H9 (cell line): ENCODE results near the gene MPC1L. TPM values are rescaled to one million over a fixed set of nuclear protein-coding genes. Genes with fewer than 3 reads are reported as not detected.

Experiments
- DNase-seq: peaks from one replicate; pipeline ENCODE4 v3.0.0-alpha.2; 2017
- H2AFZ ChIP-seq: one replicate; pipeline ENCODE4 v1.6.1; 2013; ENCODE audit warnings: mild to moderate bottlenecking, low read length, control low read depth, moderate library complexity
- H2AK5ac ChIP-seq: 2 replicates; pipeline ENCODE4 v1.6.1; 2013; ENCODE audit warnings: low read length, control low read depth, mixed read lengths; ENCODE audit not compliant: insufficient read length
- H2BK120ac ChIP-seq: one replicate; pipeline ENCODE4 v1.6.1; 2013; ENCODE audit warnings: low read depth, mild to moderate bottlenecking, low read length, control low read depth, inconsistent platforms; ENCODE audit not compliant: poor library complexity, severe bottlenecking
- H2BK12ac ChIP-seq: 2 replicates; pipeline ENCODE4 v1.6.1; 2013; ENCODE audit warnings: low read length, control low read depth, mixed read lengths, low read depth; ENCODE audit not compliant: insufficient read length
- H2BK15ac ChIP-seq: 2 replicates; pipeline ENCODE4 v1.6.1; 2013; ENCODE audit warnings: low read depth, low read length, control low read depth
- H2BK20ac ChIP-seq: one replicate; pipeline ENCODE4 v1.6.1; 2013; ENCODE audit warnings: low read depth, mild to moderate bottlenecking, low read length, control low read depth, inconsistent platforms; ENCODE audit not compliant: poor library complexity, severe bottlenecking
- H2BK5ac ChIP-seq: 2 replicates; pipeline ENCODE4 v1.6.1; 2013; ENCODE audit warnings: low read length, control low read depth, mixed read lengths; ENCODE audit not compliant: insufficient read length
- H3K14ac ChIP-seq: 2 replicates; pipeline ENCODE4 v1.6.1; 2013; ENCODE audit warnings: low read length, control low read depth; ENCODE audit not compliant: insufficient read depth
- H3K18ac ChIP-seq: 2 replicates; pipeline ENCODE4 v1.6.1; 2013; ENCODE audit warnings: low read depth, mild to moderate bottlenecking, mixed read lengths, low read length, control low read depth; ENCODE audit not compliant: insufficient read length
- H3K23ac ChIP-seq: 2 replicates; pipeline ENCODE4 v1.6.1; 2013; ENCODE audit warnings: low read length, control low read depth, mixed read lengths, low read depth; ENCODE audit not compliant: insufficient read length
- H3K23me2 ChIP-seq: 2 replicates; pipeline ENCODE4 v1.6.1; 2013; ENCODE audit warnings: low read depth, mild to moderate bottlenecking, mixed read lengths, low read length, control low read depth; ENCODE audit not compliant: insufficient read length, poor library complexity, severe bottlenecking
- H3K27ac ChIP-seq: 2 replicates; pipeline ENCODE4 v1.5.1; 2013; ENCODE audit warnings: low read length, control low read depth, mixed read lengths, low read depth; ENCODE audit not compliant: insufficient read length
- H3K27me3 ChIP-seq: 2 replicates; pipeline ENCODE4 v1.6.1; 2013; ENCODE audit warnings: low read length, control low read depth, inconsistent platforms; ENCODE audit not compliant: insufficient read depth
- H3K4ac ChIP-seq: 2 replicates; pipeline ENCODE4 v1.6.1; 2013; ENCODE audit warnings: low read depth, mild to moderate bottlenecking, control low read depth, inconsistent platforms, low read length, moderate library complexity
- H3K4me1 ChIP-seq: 2 replicates; pipeline ENCODE4 v1.6.1; 2013; ENCODE audit warnings: low read length, control low read depth, inconsistent platforms; ENCODE audit not compliant: insufficient read depth
- H3K4me2 ChIP-seq: 2 replicates; pipeline ENCODE4 v1.6.1; 2013; ENCODE audit warnings: low read length, control low read depth, mixed read lengths; ENCODE audit not compliant: insufficient read length, insufficient read depth
- H3K56ac ChIP-seq: 2 replicates; pipeline ENCODE4 v1.6.1; 2013; ENCODE audit warnings: low read depth, mild to moderate bottlenecking, mixed read lengths, low read length, control low read depth; ENCODE audit not compliant: insufficient read length
- H3K79me1 ChIP-seq: 2 replicates; pipeline ENCODE4 v1.6.1; 2013; ENCODE audit warnings: low read depth, mild to moderate bottlenecking, moderate library complexity, low read length, control low read depth, inconsistent platforms; ENCODE audit not compliant: insufficient read depth, poor library complexity, severe bottlenecking
- H3K79me2 ChIP-seq: 2 replicates; pipeline ENCODE4 v1.6.1; 2013; ENCODE audit warnings: low read length, control low read depth, inconsistent platforms; ENCODE audit not compliant: insufficient read depth
- H3K9ac ChIP-seq: 2 replicates; pipeline ENCODE4 v1.6.1; 2013; ENCODE audit warnings: low read length, control low read depth, mixed read lengths; ENCODE audit not compliant: insufficient read length; ENCODE audit errors: extremely low read depth
- H3K9me3 ChIP-seq: one replicate; pipeline ENCODE4 v1.6.1; 2013; ENCODE audit warnings: low read depth, low read length, inconsistent platforms; ENCODE audit not compliant: control insufficient read depth
- H3T11ph ChIP-seq: one replicate; pipeline ENCODE4 v1.6.1; 2013; ENCODE audit warnings: mild to moderate bottlenecking, low read length, control low read depth, inconsistent platforms
- H4K20me1 ChIP-seq: one replicate; pipeline ENCODE4 v1.6.1; 2013; ENCODE audit not compliant: control insufficient read depth, insufficient read length, insufficient read depth
- H4K5ac ChIP-seq: 2 replicates; pipeline ENCODE4 v1.6.1; 2013; ENCODE audit warnings: low read depth, mild to moderate bottlenecking, mixed read lengths, low read length, control low read depth; ENCODE audit not compliant: insufficient read length
- H4K8ac ChIP-seq: replicated peaks from 2 replicates; pipeline ENCODE4 v1.6.1; 2013; ENCODE audit warnings: low read length, control low read depth, mixed read lengths, low read depth; ENCODE audit not compliant: insufficient read length
- H4K91ac ChIP-seq: 2 replicates; pipeline ENCODE4 v1.6.1; 2013; ENCODE audit warnings: low read depth, mild to moderate bottlenecking, moderate library complexity, mixed read lengths, low read length, control low read depth; ENCODE audit not compliant: insufficient read length
- H3K27ac Mint-ChIP-seq, 3 experiments: 2 replicates in 2 of 3; 3 replicates in 1 of 3; pipeline ENCODE4 v1.8.0; 2020 to 2021; ENCODE audit warnings: mixed read lengths in 3 of 3, mild to moderate bottlenecking in 1 of 3, moderate library complexity in 1 of 3
- H3K27me3 Mint-ChIP-seq: 2 replicates; pipeline ENCODE4 v1.8.0; 2021; ENCODE audit warnings: low read depth, mild to moderate bottlenecking, moderate library complexity, mixed read lengths
- H3K36me3 Mint-ChIP-seq, 3 experiments: 2 replicates in 2 of 3; 3 replicates in 1 of 3; pipeline ENCODE4 v1.8.0; 2020 to 2021; ENCODE audit warnings: low read depth in 3 of 3, mixed read lengths in 3 of 3; ENCODE audit not compliant: insufficient read depth in 1 of 3
- H3K4me1 Mint-ChIP-seq, 2 experiments: 2 replicates each; pipeline ENCODE4 v1.8.0; 2020; ENCODE audit warnings: mixed read lengths in 2 of 2
- H3K4me3 Mint-ChIP-seq, 2 experiments: 2 replicates in 1 of 2; 3 replicates in 1 of 2; pipeline ENCODE4 v1.8.0; 2020 to 2021; ENCODE audit warnings: mild to moderate bottlenecking in 2 of 2, mixed read lengths in 2 of 2, moderate library complexity in 1 of 2
- H3K9me3 Mint-ChIP-seq, 2 experiments: 2 replicates in 1 of 2; 3 replicates in 1 of 2; pipeline ENCODE4 v1.8.0; 2020; ENCODE audit warnings: mild to moderate bottlenecking in 2 of 2, mixed read lengths in 2 of 2, moderate library complexity in 1 of 2
- WGBS: extraction: QIAGEN DNeasy Blood & Tissue Kit; methylation state at CpG from one replicate; pipeline ENCODE4 v1.1.7; 2013; ENCODE audit warnings: missing lambda C conversion rate, low lambda C conversion rate, mixed read lengths; ENCODE audit not compliant: insufficient read length; ENCODE audit errors: extremely low coverage; 5-methylcytosine and 5-hydroxymethylcytosine counted together
- total RNA-seq: library from RNA; stranded (reverse); gene quantifications from 2 replicates; pipeline ENCODE4 v1.2.1, GENCODE V29; 2021
- TF ChIP-seq, protein P1 (sequence below): fragments of 200-600 bp; sonication (generic); conservative IDR thresholded peaks from 3 replicates; pipeline ENCODE4 v1.8.0; 2021; ENCODE audit warnings: antibody characterized with exemption, mild to moderate bottlenecking

Gene MPC1L
- total RNA-seq, 1 experiment from 2014 or later: not detected

DNA sequence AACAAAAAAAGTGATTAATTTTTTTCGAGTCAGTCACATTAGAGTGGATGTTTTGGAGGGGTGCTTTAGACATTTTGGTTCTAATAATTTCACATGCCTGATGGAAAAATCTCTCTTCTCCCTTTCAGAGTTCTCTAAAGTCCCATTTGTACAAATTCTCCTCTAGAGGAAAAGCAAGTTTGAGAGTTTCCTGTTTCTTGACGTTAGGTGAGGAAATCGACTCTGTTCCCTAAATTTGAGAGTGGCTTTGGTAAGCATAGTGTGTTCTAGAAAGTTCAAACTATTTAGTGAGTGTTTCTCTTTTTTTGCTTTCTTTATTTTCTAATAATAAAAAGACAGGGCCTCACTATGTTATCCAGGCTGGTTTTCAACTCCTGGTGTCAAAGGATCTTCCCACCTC, 44.1 kb upstream of the MPC1L start:
- Histone ChIP-seq H3K23ac (no peak overlapping the region), H4K8ac (no peak overlapping the region), H3K79me2 (peaks cover 10% of the 10 kb centered on the region; the same call in 1 of the 2 replicates), H3K4me2 (no peak overlapping the region), H3K27me3 (no peaks in the 10 kb centered on the region), H3K4me1 (no peaks in the 10 kb centered on the region), H3T11ph (no peak overlapping the region), H3K56ac (no peak overlapping the region), H2AFZ (no peak overlapping the region), H3K79me1 (peaks cover 6% of the 10 kb centered on the region), H3K14ac (no peak overlapping the region), H2BK15ac (no peak overlapping the region), H3K18ac (no peak overlapping the region), H3K9me3 (no peaks in the 10 kb centered on the region), H3K4ac (no peak overlapping the region), H2BK120ac (no peak overlapping the region), H2BK5ac (no peak overlapping the region), H4K20me1 (no peaks in the 10 kb centered on the region), H4K91ac (no peak overlapping the region), H3K9ac (no peak overlapping the region), H3K27ac (no peak overlapping the region), H2BK20ac (no peak overlapping the region), H2BK12ac (no peak overlapping the region), H4K5ac (no peak overlapping the region), H3K23me2 (peaks cover 4% of the 10 kb centered on the region), H2AK5ac (no peak overlapping the region)
- Mint-ChIP-seq H3K4me1 (peaks cover 7 to 10% of the 10 kb centered on the region in 2 experiments; a peak in 3 of 4 replicates), H3K27ac (no peak overlapping the region), H3K9me3 (peaks cover 64% of the 10 kb centered on the region in 2 experiments), H3K36me3 (peaks cover 0 to 5% (median 4%) of the 10 kb centered on the region in 3 experiments; a peak in 4 of 7 replicates), H3K27me3 (peaks cover 2% of the 10 kb centered on the region; the same call in 1 of the 2 replicates), H3K4me3 (no peak overlapping the region)
- no CpG with 5 or more reads among the region's 3 CpGs for WGBS
- no peak for DNase-seq
- TF ChIP-seq, protein P1, sequence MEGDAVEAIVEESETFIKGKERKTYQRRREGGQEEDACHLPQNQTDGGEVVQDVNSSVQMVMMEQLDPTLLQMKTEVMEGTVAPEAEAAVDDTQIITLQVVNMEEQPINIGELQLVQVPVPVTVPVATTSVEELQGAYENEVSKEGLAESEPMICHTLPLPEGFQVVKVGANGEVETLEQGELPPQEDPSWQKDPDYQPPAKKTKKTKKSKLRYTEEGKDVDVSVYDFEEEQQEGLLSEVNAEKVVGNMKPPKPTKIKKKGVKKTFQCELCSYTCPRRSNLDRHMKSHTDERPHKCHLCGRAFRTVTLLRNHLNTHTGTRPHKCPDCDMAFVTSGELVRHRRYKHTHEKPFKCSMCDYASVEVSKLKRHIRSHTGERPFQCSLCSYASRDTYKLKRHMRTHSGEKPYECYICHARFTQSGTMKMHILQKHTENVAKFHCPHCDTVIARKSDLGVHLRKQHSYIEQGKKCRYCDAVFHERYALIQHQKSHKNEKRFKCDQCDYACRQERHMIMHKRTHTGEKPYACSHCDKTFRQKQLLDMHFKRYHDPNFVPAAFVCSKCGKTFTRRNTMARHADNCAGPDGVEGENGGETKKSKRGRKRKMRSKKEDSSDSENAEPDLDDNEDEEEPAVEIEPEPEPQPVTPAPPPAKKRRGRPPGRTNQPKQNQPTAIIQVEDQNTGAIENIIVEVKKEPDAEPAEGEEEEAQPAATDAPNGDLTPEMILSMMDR: no peak
